GM18505 (cell line): Measurements from ENCODE around the gene CATSPER2.
"Not testable (repeated sequence)": the region's sequence is repeated elsewhere in the genome, so short reads cannot be mapped to it uniquely, and the experiment has no call there.

ENCODE experiments used
- ATAC-seq: cut with Tn5 transposase; IDR thresholded peaks from one replicate; pipeline ENCODE4 v1.9.1; 2021; ENCODE audit not compliant: unreplicated experiment
- POLR2A ChIP-seq: IDR thresholded peaks from 4 replicates; pipeline ENCODE4 v1.6.1; 2011; ENCODE audit warnings: borderline replicate concordance; ENCODE audit not compliant: insufficient read depth, insufficient read length; ENCODE audit errors: extremely low read depth

Gene CATSPER2

GRCh38 chr15:43648649-43649429 lies at the start of gene CATSPER2:
CATSPER2 (minus strand) TSS chr15:43648844; CDS start chr15:43648061, 783 bp downstream.
- no peak for TF ChIP-seq POLR2A
- no peak for ATAC-seq

GRCh38 chr15:43693148-43694022 lies 44.7 kb upstream of the CATSPER2 start, which contains the start of gene CKMT1A:
CKMT1A (plus strand) TSS chr15:43693859; CDS start chr15:43694051, 192 bp downstream.
- ATAC-seq = not testable (repeated sequence)

- ATAC-seq = not testable (repeated sequence)
Measured at GRCh38 chr15:43692679-43693078, 44.0 kb upstream of the CATSPER2 start.

GRCh38 chr15:43689604-43690301 lies 41.1 kb upstream of the CATSPER2 start:
- ATAC-seq = peak; percentile 95

GRCh38 chr15:43674175-43674574 lies 25.5 kb upstream of the CATSPER2 start:
- ATAC-seq = not testable (repeated sequence)

- ATAC-seq = not testable (repeated sequence)
Measured at GRCh38 chr15:43666177-43666576, 17.5 kb upstream of the CATSPER2 start.

- not testable (repeated sequence) for ATAC-seq
Measured at GRCh38 chr15:43663333-43663732, 14.7 kb upstream of the CATSPER2 start.

- ATAC-seq = not testable (repeated sequence)
Measured at GRCh38 chr15:43662293-43662692, 13.6 kb upstream of the CATSPER2 start.

- not testable (repeated sequence) for ATAC-seq
Measured at GRCh38 chr15:43659727-43660126, 11.1 kb upstream of the CATSPER2 start.

- not testable (repeated sequence) for ATAC-seq
Measured at GRCh38 chr15:43649430-43649926, 834 bp upstream of the CATSPER2 start.

- ATAC-seq = not testable (repeated sequence)
Measured at GRCh38 chr15:43638464-43639204, 10.0 kb downstream of the CATSPER2 start.

- ATAC-seq = not testable (repeated sequence)
Measured at GRCh38 chr15:43626937-43627336, 21.7 kb downstream of the CATSPER2 start.

- no peak for ATAC-seq
- TF ChIP-seq POLR2A = no peak
Measured at GRCh38 chr15:43625106-43625505, 23.5 kb downstream of the CATSPER2 start.

GRCh38 chr15:43622068-43622799 lies 26.4 kb downstream of the CATSPER2 start:
- ATAC-seq = not testable (repeated sequence)

GRCh38 chr15:43618700-43619099 lies 29.9 kb downstream of the CATSPER2 start, which contains the start of gene STRC:
STRC (minus strand) TSS chr15:43618800; CDS start chr15:43618722, 78 bp downstream.
- not testable (repeated sequence) for ATAC-seq

- ATAC-seq = not testable (repeated sequence)
Measured at GRCh38 chr15:43617750-43618149, 30.9 kb downstream of the CATSPER2 start.

GRCh38 chr15:43602233-43602632 lies 46.4 kb downstream of the CATSPER2 start:
- not testable (repeated sequence) for ATAC-seq

- ATAC-seq = not testable (repeated sequence)
Measured at GRCh38 chr15:43600200-43600599, 48.4 kb downstream of the CATSPER2 start.
